AG09309 (cell line): ENCODE data around the gene TRAF7.
A peak's percentile ranks its signal among the peaks of the same experiment; 100 is the strongest.
"Not testable (repeated sequence)": the region's sequence is repeated elsewhere in the genome, so short reads cannot be mapped to it uniquely, and the experiment has no call there.

Source experiments
- DNase-seq: peaks from one replicate; pipeline ENCODE4 v3.0.0-alpha.2; 2010; ENCODE audit warnings: low read depth
- H3K4me3 ChIP-seq: 2 replicates; pipeline ENCODE4 v1.5.1; 2011; ENCODE audit warnings: mild to moderate bottlenecking, low read depth, low read length, moderate library complexity; ENCODE audit not compliant: control insufficient read depth
- TF ChIP-seq, protein P1 (sequence below): IDR thresholded peaks from 2 replicates; pipeline ENCODE4 v1.5.1; 2011; ENCODE audit warnings: mild to moderate bottlenecking, low read depth, low read length, inconsistent platforms; ENCODE audit not compliant: insufficient read depth, control insufficient read depth; ENCODE audit errors: missing control alignments

The TRAF7 gene

DNA sequence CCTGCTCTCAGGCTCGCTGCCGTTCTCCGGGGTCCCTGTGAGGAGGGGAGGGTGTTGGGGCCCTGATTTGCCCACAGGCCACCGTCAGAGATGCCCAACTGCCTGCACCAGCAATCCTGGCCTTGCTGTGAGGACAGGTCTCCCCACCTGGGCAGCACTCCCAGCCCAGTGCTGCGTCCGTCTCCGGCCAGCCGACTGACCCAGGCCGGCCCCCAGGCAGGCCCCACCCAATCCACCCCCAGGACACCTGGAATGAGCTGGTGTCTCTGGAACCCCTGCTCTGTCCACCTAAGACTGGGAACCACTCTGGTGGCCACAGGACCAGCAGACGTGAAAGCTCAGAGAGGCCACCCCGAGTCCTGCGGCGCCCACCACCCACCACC lies 40.0 kb upstream of the TRAF7 start:
- no peak for DNase-seq
- TF ChIP-seq, protein P1, sequence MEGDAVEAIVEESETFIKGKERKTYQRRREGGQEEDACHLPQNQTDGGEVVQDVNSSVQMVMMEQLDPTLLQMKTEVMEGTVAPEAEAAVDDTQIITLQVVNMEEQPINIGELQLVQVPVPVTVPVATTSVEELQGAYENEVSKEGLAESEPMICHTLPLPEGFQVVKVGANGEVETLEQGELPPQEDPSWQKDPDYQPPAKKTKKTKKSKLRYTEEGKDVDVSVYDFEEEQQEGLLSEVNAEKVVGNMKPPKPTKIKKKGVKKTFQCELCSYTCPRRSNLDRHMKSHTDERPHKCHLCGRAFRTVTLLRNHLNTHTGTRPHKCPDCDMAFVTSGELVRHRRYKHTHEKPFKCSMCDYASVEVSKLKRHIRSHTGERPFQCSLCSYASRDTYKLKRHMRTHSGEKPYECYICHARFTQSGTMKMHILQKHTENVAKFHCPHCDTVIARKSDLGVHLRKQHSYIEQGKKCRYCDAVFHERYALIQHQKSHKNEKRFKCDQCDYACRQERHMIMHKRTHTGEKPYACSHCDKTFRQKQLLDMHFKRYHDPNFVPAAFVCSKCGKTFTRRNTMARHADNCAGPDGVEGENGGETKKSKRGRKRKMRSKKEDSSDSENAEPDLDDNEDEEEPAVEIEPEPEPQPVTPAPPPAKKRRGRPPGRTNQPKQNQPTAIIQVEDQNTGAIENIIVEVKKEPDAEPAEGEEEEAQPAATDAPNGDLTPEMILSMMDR, result no peak
- no peak overlapping the region for H3K4me3 ChIP-seq

DNA sequence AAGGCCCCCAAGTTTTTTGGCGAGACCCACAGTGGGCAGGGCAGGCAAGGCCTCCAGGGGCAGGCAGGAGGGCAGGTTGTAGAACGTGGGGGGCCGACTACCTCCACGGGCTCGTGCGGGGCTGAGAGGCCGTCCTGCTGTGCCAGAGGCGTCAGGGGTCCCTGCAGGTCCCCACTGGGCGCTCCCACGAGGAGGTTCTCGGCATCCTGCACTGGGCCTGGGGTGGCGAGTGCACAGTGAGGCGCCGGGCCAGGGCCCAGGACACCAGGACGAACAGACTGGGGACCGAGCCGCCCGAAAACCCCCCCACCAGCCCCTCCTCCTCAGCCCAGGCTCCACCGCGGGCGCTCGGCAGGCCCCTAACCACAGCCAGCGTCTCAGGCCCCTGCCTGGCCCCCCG lies 39.2 kb upstream of the TRAF7 start:
- not testable (repeated sequence) for H3K4me3 ChIP-seq

DNA sequence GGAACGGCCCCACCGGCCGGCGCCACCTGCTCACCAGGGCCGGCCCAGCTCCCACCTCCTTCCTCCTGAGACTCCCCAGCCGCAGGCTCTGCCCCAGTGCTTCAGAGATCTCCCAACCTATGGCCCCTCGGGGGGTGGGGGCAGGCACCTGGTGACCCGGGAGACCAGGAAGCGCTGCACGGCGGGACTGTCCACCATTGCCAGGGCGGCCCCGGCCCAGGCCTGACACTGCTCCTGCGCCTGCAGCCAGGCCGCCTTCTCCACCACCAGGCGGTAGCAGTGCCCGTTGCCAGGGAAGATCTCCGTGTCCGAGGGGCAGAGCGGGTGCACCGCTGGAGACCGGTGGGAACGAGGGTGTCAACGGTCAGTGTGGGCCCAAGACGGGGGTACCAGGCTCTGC lies 38.2 kb upstream of the TRAF7 start:
- DNase-seq, H3K4me3 ChIP-seq: not testable (repeated sequence)

More for the DNA sequence above, 39.2 kb upstream of the TRAF7 start:
- not testable (repeated sequence) for DNase-seq

DNA sequence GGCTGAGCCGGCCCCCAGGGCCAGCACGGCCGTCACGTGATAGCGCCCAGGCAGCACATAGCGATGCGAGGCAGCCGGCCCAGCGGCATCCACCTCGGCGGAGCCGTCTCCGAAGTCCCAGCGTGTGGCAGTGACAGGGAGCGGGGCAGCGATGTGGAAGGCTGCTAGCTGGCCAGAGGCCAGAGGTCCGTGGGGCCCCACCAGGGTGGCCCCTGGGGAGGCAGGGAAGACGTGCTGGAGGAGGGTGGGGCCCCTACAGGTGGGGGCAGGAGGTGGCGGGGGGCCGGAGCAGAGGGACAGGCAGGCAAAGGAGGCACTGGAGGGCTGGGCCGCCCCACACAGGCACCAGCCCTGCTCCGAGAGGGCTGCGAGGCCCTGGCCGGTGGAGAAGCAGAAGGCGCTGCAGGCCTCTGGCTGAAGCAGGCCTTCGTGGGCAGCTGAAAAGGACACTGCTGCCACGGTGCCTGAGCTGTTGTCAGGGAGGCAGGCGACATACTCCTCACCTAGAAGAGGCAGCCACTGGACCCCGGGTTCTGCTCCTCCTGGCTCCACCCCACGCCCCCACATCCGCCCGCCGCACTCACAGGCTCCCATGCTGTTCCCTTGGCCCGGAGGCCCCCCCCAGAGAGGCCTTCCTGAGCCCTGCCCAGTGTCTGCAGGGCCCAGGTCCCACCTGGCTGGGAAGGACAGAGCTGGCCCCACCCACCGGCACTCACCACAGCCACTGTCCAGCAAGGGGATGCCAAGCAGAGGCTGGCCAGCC lies 37.4 kb upstream of the TRAF7 start:
- DNase-seq, result not testable (repeated sequence)

DNA sequence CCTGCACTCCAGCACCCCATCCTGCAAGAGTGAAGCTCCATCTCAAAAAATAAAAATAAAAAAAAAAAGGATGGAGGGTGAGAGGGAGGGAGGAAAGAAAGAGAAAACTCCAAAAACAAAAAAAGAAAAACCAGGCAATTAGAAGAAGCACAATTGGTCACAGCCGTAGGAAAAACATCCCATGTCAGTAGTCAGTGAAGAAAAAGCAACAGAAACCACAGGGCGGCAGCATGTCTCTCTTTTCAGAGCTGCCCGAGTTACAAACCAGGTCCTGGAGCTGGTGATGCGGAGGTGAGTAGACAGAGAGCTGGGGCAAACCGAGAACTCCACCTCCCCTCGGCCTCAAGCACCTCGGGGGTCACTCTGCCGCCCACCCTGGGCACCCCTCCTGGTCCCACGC lies 34.3 kb upstream of the TRAF7 start:
- DNase-seq, result peak; percentile 34
- TF ChIP-seq, protein P1, result peak; percentile 57
- not testable (repeated sequence) for H3K4me3 ChIP-seq

More for the DNA sequence above, 37.4 kb upstream of the TRAF7 start:
- not testable (repeated sequence) for H3K4me3 ChIP-seq

DNA sequence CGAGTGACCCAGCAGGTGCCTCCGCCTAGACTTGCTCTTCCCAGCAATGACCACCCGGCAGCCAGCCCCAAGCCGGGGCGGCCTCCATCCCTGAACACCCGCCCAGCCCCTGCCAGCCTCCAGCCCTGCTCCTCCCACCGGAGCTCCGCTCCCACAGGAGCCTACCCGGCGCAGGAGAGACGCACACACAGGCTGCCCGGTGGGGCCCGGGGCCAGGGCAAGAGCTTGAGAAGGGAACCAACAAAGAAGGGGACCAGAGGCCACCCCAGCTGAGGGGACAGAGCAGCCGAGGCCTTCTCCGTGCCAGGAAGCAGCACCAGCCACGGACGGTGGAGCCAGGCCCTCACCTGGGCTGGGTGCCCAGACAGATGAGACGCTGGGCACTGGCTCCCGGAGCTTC lies 33.7 kb upstream of the TRAF7 start:
- TF ChIP-seq, protein P1, result no peak
- no peak overlapping the region for H3K4me3 ChIP-seq
- DNase-seq, result no peak

DNA sequence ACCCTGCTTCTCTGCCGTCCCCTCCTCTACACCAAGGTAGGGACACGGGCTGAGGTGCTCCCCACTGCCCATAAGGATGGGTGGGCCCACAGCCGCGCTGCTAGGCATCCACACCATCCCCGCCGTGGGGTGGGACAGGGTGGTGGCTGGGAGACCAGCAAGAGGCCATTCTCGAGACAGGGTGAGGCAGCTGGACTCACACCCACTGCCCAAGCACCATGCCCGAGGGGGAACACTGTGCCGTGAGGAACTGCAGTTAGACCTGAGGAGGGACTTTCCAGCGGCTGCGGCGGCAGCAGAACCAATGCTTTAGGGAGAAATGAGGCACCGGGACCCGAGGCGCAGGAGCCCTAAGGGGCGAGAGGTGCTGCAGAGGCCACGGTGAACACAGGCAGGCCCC lies 33.2 kb upstream of the TRAF7 start:
- no peak overlapping the region for H3K4me3 ChIP-seq
- no peak for DNase-seq
- TF ChIP-seq, protein P1, result no peak

DNA sequence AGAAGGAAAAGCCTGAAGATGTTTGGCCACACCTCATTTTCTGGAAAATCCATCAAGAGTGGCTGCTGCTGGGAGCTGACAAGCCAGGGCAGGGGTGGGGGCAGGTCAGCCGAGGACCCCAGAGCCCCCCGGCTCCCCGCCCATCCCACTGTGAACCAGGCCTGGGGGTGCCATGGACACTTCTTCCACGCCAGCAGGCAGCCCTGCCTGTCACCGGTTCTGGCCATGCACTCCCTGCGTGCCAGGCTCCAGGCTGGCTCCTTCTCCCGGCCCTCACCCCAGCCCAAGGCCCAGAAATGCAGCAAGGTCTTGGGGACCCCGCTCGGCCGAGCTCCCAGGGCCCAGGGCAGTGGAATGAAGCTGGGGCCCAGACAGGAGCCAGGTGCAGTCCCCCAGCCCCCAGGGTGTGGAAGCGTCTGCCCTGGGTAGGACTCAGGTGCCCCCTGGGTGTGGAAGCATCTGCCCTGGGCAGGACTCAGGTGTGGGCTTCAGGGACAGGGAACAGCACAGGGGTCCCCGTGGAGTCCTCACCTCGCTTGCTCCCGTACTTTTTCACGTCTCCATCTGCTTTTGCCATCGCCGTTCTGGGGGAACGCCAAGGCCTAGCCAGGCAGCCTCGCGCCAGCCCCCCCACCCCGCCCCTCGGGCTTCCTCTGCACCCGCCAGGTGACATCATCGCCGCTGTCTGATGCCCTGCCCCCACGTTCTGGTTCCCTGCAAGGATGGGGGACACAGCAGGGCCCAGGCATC lies 32.5 kb upstream of the TRAF7 start:
- DNase-seq, H3K4me3 ChIP-seq: not testable (repeated sequence)

DNA sequence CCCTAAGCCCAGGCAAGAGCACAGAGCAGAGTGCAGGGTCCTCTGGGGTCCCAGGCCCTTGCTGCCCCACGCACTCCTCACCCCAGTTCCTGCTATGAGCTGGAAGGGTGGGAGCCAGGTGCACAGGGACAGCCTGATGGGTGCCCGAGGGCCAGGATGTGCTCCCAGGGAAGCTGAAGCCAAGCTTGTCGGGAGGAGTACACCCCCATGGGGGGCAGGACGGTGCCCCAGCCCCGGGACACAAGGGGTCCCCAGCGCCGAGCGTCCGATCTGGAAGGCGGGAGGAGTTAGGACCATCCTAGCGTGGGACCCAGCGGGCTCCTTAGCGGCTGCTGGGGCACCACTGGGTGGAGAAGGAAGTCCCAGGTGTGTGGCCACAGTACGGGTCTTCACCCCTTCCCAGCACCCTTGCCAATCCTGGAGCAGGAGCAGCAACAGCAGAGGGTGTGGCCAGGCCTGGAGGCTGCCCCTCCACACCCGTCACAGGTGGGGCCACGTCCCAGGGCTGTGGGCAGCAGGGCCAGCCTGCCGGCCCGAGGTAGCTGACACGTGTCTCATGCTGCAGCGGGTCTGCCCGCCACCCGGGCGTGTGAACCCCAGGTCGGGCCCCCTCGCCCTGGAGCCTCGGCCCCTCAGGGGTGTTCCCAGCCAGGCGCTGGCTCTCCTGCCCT lies 31.7 kb upstream of the TRAF7 start:
- not testable (repeated sequence) for DNase-seq

DNA sequence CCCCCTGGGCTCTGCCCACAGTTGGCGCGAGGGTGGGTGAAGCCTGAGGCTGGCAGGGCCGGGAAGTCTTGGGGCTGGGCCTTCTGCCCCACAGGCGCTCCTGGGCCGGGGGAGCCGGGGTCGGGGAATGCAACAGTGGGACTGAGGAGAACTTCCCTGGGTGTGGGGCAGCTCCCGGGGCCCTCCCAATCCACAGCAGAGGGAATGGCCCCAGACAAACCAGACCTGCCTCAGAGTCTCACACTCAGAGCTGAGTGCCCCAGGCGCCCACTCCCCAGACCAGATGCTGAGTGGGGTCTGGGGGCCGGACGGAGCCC lies 31.2 kb upstream of the TRAF7 start:
- peak overlapping the region; percentile 14 for H3K4me3 ChIP-seq
- not testable (repeated sequence) for DNase-seq

More for the DNA sequence above, 31.7 kb upstream of the TRAF7 start:
- not testable (repeated sequence) for H3K4me3 ChIP-seq

DNA sequence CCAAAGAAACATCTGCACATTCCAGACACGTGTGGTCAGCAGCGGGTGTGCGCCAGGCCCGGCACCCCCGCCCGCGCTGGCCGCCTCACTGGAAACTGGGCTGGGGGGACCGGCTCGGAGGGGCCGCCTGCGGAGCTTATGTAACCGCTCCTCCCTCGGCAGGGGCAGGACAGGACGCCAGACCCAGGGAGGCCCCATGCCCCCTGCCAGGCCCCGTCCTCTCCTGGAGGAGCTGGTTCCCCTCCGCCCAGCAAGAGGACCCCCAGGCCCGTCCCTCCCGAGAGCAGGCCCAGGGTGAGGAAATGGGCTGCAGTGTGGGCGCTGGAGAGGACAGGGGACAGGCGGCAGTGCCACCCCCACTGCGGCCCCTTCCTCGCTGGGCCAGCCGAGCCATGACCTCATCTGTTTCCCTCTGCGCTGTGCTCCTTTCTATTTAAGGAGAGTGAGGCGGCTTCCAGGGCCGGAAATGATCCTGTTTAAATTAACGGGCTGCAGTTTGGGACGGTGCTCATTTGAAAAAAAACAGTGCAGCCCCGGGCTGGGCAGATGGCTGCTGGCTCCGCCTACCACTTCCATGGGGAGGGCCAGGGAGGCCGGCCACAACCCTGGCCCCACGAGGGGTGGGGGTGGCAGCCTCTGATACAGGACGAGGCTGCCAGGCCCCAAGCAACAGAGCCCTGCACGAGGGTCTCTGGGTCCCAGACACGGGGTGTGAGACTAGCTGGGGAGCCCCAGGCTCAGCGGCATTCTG lies 30.7 kb upstream of the TRAF7 start:
- H3K4me3 ChIP-seq, result peak overlapping the region; percentile 39

DNA sequence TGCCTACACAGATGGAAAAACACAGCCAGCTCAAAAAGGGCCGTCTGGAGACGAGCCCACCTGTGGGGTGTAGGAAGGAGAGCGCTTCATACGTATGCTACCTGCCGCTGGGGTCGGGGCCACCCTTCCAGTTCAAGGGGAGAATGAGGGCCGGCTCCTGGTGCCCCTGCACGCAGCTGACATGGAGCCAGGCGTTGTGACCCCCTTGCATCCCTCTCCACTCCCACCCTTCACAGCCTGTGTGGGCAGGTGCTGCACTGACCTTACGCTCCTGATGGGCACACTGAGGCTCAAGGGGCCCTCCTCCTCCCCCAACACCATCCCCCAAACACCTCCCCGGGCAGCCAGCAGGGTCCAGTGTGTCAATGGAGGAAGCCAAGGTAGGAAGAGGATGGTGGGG lies 30.0 kb upstream of the TRAF7 start:
- not testable (repeated sequence) for H3K4me3 ChIP-seq, DNase-seq

More for the DNA sequence above, 30.7 kb upstream of the TRAF7 start:
- peak; percentile 24 for DNase-seq
